KBM-7 (cell line): ENCODE measurements around the gene GPR137C.
"Not testable (repeated sequence)": the region's sequence is repeated elsewhere in the genome, so short reads cannot be mapped to it uniquely, and the experiment has no call there.

Experiments
- DNase-seq: peaks from one replicate; pipeline ENCODE4 v3.0.0-alpha.2; 2015
- in situ Hi-C: fragments of 300-500 bp; cut with MboI; formaldehyde crosslinking; loops from 2 replicates; pipeline ENCODE4 v1.14.3; 2020; ENCODE audit warnings: low sequenced_read_pairs, low pct_unique_long_range_greater_than_20kb, mixed read lengths

The GPR137C gene

DNA sequence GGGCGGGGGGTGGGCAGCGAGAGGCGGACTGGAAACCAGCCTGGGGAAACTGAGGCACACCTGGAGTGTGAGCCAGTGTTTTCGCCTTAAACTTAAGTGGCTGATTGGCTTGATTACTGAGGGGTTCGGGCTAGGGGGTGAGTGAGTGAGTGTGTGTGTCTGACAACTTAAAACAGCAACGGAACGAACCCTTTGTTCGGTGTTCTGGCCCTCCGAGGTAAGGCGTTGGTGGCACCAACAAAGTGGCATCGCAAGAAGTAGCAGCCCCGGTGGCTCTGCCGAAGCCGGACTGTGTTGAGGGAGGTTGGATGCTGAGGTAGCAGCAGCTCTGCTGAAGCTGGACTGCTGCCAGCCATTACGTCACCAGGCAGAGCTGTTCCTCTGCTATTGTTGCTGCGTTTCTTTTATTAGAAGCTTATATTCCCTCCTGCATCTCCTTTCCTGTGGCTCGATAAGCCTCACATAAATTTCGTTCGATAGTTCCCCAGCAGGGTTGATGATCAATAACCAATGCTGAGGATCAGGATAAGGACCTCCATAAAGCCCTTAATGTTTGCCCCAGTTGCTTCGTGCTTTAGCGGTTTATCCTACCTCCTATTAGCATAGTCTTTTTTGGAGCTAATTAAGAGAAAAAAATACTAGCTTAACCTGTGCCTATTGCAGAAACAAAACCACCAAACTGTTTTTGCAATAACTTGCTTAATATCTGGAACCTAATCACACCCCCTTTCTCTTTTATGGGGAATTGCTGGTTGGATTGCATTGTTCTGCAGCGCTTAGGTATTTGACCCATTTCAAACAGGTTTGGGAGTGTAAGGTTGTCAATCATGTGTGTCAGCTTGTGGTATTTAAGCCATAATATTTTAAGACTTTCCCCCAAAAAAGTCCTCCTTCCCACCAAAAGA, 1.3 kb downstream of the GPR137C start:
- in situ Hi-C loops = no loop called here
- peak; percentile 77 for DNase-seq

DNA sequence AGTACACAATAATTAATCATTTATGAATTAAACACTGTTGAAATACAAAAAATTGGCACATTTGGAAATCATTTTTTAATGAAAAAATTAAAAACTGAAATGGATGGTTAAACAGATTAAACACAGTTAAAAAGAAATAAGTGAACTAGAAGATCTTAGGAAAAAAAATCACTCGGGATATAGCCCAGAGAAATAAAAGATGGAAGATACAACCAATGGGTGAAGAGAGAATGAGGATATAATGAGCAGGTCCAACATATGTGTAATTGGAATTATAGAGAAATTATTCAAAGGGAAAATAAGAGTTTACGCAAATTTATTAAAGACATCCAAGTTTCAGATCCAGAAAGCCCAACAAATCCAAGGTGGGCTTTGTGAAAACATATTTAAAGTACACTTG, 6.1 kb downstream of the GPR137C start:
- no peak for DNase-seq
- in situ Hi-C loops = no loop called here

DNA sequence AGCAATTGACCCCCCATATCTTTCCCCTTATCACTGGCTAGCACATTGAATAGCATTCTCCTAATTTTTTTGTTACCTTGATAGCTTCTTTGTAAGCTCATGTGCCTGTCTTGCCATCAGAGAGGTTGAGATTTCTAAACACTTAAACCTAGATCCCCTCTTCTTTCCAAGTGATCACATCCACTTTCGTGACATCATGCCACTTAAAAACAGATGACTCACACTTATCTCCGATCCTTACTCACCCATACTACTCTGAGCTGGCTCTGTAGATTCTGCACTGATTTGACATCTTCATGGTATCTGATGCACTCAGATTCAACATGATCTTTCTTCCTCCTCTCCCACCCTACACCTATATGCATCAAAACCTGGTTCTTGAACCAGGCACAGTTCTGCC, 10.5 kb downstream of the GPR137C start:
- in situ Hi-C loops = no loop called here
- no peak for DNase-seq

DNA sequence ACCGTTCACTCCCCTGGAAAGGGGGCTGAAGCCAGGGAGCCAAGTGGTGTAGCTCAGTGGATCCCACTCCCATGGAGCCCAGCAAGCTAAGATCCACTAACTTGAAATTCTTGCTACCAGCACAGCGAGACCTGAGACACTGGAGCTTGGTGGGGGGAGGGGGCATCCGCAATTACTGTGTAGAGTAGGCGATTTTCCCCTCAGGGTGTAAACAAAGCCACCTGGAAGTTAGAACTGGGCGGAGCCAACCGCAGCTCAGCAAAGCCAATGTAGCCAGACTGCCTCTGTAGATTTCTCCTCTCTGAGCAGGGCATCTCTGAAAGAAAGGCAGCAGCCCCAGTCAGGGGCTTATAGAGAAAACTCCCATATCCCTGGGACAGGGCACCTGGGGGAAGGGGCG, 15.8 kb downstream of the GPR137C start:
- in situ Hi-C loops, DNase-seq: not testable (repeated sequence)

DNA sequence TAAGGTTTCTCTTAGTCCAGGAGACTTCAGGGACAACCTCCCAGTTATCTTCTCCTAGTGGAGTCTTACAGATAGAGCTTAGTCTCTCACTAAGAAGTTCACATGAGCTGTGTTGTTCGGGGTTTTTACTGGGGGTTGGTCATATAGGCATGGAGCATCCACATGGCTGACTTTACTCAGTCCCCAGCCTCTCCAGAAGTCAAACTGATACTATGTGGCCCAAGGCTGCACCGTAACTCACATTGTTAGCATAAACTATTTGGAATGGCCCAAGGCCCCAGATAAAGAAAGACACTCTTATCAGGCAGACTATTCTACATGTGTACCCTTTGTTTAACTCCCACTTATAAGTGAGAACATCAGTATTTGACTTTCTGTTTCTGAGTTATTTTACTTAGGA, 23.2 kb downstream of the GPR137C start:
- in situ Hi-C loops = no loop called here
- no peak for DNase-seq

DNA sequence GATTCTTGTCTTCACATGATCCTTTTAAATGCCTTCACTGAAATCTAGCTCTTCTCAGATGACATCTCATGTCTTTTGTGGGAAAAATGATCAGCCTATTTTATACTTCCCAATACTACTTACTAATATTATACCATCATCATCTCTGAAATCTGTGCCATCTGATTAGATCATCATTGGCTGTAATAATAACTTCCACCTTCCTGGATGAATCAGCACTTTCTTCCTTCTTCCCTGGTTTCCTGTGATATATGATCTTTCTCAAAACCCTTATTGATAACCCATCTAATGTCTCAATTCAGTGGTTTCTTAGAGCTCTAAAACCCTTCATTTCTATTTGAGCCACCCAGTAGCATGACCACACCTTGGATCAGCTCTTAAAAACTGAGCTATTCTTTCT, 30.9 kb downstream of the GPR137C start:
- DNase-seq = no peak

DNA sequence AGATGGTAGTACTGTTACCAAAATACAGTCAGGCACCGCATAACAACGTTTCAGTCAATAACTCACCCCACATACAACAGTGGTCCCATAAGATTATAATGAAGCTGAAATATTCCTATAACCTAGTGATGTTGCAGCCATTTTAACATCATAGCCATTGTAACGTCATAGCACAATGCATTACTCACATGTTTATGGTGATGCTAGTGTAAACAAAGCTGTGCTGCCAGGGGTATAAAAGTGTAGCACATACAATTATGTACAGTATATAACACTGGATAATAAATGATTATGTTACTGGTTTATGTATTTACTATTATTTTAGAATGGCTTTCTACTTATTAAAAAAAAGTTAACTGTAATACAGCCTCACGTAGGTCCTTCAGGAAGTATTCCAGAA, 37.0 kb downstream of the GPR137C start:
- in situ Hi-C loops = no loop called here
- DNase-seq = no peak

More for the DNA sequence above, 30.9 kb downstream of the GPR137C start:
- in situ Hi-C loops = no loop called here

DNA sequence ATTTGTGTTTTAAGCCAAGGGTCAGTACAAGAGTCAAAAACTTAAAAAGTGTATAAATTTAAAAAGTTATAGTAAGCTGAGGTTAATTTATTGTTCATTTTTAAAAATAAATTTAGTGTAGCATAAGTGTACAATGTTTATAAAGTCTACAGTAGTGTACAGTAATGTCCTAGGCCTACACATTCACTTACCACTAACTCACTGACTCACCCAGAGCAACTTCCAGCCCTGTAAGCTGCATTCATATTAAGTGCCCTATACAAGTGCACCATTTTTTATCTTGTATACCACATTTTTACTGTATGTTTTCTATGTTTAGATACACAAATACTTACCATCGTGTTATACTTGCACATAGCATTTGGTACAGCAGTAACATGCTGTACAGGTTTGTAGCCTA, 37.7 kb downstream of the GPR137C start:
- DNase-seq = no peak
- in situ Hi-C loops = no loop called here

DNA sequence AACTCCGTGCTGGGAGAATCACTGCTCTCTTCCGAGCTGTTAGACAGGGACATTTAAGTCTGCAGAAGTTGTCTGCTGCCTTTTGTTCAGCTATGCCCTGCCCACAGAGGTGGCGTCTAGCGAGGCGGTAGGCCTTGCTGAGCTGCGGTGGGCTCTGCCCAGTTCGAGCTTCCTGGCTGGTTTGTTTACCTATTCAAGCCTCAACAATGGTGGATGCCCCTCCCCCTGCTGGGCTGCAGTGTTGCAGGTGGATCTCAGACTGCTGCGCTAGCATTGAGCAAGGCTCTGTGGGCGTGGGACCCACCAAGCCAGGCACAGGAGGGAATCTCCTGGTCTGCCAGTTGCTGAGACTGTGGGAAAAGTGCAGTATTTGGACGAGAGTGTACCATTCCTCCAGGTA, 43.7 kb downstream of the GPR137C start:
- in situ Hi-C loops = no loop called here

DNA sequence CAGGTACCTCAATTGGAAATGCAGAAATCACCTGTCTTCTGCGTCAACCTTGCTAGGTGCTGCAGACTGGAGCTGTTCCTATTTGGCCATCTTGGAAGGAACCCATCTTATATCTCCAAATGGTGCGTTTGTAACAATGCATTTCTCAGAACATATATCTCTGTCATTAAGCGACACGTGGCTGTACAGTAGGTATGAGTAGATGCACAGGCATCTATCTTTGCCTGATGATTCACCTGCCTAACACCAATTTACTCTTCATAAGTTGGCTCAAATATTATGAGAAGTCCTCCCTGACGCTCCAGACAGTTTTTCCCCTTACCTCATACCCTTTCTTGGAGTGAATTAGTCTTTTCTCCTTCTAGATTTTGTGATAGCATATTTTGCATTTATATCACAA, 44.2 kb downstream of the GPR137C start:
- DNase-seq = no peak
- in situ Hi-C loops = no loop called here

More for the DNA sequence above, 43.7 kb downstream of the GPR137C start:
- no peak for DNase-seq

DNA sequence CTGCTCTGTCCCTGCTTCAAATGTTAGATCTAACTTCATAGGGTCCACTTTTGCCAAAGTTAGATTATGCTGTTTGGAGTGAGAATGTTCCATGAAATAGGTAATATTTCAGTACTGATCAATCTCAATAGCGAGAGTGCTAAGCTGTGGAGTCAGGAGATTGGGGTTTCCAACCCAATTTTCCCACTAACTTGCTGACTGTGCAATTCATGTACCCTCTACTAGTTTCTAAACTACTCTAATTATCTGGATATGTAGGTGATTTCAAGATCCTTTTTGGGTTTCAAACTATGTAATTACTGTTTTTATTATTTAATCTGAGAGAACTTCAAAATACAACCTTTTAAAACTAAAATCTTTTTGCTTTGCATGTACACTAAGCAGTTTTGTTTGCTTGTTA, 45.9 kb downstream of the GPR137C start:
- in situ Hi-C loops = no loop called here
- no peak for DNase-seq

DNA sequence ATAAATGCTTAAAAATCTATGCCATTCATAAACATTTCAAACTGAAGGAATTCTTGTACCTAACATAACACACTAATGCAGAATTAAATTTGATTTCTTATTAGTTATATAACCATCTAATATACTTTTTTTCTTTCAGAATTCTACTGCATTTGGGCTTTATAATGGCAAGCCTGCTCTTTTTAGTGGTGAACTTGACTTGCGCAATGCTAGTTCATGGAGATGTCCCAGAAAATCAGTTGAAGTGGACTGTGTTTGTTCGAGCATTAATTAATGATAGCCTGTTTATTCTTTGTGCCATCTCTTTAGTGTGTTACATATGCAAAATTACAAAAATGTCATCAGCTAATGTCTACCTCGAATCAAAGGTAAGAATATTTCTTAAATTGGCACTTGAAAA, 47.3 kb downstream of the GPR137C start:
- DNase-seq = no peak
- in situ Hi-C loops = no loop called here

DNA sequence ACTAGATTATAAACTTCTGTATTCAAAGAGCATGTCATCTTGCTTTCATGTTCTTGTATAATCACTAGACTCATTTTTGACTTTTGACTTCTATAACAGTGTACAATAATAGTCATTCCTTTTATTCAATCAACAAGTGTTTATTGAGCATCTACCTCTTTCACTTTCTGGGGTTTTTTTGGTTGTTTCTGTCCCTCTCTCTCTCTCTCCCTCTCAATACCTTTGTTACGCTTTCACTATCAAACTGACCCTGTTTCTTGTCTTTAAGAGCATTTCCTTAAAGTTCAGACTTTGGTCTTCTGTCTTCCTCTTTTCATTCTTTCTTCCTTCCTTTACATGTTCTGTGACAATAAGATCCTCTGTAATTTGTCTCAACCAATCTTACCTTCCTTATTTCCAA, 49.5 kb downstream of the GPR137C start:
- DNase-seq = peak; percentile 31
- in situ Hi-C loops = no loop called here

DNA sequence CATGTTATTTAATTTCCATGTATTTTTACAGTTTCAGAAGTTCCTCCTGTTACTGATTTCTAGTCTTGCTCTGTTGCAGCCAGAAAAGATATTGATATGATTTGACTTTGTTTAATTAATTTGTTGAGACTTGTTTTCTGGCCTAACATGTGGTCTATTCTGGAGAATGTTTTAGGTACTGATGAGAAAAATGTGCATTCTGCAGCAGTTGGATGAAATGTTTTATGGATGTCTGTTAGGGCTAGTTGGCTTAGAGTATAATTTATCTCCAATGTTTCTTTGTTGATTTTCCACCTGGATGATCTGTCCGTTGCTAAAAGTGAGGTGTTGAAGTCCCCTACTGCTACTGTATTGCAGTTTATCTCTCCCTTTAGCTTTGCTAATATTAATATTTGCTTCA, 54.4 kb downstream of the GPR137C start:
- in situ Hi-C loops = no loop called here
- no peak for DNase-seq

DNA sequence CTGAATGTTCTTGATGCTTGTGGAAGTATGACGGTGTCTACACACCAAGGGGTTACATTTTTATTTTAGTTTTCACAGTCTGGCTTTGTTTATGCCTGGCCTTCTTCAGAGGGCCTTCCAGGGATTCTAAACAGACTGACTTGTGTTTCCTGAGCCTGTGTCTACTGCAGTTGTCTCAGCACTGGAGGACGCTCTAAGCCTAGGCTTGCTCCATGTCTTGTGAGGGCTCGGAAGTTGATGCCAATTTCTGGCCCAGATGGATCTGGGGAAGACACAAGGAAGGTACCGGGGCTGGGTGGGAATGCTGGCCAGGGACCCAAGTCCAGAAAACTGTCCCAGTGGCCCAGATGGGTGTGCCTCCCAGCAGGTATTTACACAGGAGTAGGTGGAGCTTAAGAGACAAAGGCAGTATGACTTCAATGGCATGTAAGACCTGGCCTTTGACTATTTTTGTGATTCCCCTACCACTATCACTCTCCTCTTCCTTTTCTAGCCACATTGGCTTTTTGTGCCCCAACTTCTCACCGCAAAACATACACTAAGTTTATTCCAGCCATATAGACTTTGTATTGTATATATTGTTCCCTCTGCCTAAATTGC, 56.9 kb downstream of the GPR137C start:
- in situ Hi-C loops = no loop called here
- DNase-seq = no peak

DNA sequence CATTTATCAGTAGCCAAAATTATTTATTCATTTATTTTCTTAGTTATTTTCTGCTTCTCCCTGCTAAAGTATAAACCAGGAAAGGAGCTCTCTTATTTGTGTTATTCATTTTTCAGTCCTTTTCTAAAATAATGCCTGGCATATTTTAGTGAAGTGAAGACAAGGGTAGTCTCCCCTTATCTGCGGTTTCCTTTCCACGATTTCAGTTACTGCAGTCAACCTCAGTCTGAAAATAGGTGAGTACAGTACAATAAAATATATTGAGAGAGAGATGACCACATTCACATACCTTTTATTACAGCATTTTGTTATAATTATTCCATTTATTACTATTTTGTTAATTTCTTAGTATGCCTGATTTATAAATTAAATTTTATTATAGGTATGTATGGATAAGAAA, 57.6 kb downstream of the GPR137C start:
- no peak for DNase-seq
- in situ Hi-C loops = no loop called here

DNA sequence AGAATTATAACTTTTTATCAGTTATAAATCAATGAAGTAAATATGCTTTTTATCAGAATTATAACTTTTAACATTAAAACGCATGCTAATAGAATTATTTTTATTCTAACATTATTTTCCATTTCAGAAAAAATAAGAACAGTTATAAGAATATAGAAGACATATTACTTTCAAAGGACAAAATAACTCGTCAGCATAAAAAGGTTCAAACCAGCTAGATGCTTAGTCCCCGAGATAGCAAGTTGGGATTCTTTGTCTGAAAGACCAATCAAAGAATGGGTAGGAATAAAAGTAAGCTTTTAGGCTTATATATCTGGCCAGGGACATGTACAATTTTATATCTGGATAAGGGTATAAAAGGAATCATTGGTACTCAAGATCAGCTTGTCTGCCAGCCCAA, 66.0 kb downstream of the GPR137C start:
- in situ Hi-C loops = no loop called here

DNA sequence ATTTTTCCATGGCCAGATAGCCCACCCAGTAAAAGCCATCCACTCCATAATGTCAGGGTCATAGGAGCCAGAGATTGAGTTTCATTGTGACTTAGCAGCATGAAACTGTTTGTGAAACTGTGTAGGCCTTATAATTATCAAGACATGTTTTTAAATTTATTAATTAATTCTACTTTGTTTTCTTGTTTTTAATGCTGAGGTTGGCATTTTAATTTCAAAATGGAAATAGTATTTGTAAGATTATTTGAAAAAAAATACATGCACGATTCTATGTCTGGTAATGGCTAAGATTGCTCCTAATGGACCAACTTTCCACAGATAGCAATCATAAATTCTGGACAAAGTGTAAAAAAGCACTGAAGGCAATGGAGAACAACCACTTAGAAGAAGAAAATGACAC, 67.1 kb downstream of the GPR137C start:
- no peak for DNase-seq
- in situ Hi-C loops = no loop called here

More for the DNA sequence above, 66.0 kb downstream of the GPR137C start:
- DNase-seq = no peak

DNA sequence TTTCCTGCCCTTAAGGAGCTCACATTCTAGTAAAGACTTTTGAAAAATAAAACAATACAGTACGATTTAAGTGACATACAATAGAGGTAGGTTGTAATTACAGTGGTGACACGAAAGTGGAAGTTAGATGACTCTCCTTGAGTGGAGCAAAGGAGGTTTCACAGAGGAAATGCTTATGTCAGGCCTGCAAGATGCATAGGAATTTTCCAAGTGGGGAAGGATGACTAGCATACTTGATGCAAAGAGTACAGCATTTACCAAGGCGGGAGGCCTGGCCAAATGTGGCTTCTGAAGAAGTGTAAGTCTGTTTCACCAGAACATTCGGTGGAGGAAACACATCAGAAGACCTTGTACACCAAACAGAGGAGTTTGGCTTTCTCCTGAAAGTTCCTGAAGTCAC, 87.5 kb downstream of the GPR137C start:
- DNase-seq = no peak
- in situ Hi-C loops = no loop called here

DNA sequence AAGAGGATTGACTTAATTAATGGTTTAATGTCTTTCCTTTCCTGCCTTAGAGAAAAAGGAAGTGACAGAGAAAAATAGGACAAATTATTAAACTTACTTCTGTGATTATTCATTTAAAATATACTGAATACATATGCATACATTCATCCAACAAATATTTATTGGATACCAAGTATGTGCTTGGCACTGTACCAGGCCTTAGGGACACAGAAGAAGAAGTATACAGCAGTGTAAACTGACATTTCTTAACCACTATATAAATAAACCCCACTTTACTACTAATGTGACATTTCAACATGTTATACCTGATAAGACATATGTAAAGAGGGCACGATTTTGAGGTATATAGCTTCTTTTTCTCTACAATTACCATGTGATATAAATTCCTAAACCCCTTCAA, 89.1 kb downstream of the GPR137C start:
- in situ Hi-C loops = no loop called here

DNA sequence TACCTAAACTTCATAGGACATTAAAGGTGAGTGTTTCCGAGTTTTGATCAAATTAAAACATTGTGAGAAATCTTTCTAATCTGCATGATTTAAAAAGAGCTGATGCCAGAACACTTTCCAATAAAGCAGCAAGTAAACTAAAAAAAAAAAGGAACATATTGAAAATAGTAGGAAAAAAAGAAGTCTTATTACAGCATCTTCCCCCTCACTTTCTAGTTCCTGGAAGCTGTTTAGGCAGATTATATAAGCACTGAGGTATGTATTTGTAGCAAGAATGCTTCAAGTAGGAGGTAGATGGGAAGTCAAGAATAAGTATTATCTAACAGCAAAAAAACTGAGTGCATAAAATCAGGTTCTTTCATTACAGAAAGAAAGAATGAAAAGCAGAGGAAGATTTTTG, 96.9 kb downstream of the GPR137C start:
- no peak for DNase-seq
- in situ Hi-C loops = no loop called here

More for the DNA sequence above, 89.1 kb downstream of the GPR137C start:
- no peak for DNase-seq
